GM13976 (cell line): Measurements from ENCODE around the gene NFASC.

ENCODE experiments used
- DNase-seq: peaks from one replicate; pipeline ENCODE4 v3.0.0; 2012; ENCODE audit warnings: low spot score
- CTCF ChIP-seq: IDR thresholded peaks from 2 replicates; pipeline ENCODE4 v1.5.1; 2012; ENCODE audit warnings: borderline replicate concordance, mild to moderate bottlenecking; ENCODE audit not compliant: insufficient read depth; ENCODE audit errors: extremely low read depth, missing control alignments, control extremely low read depth
- in situ Hi-C: fragments of 300-500 bp; cut with MboI; formaldehyde crosslinking; loops from one replicate; pipeline ENCODE4 v1.12.0; 2022; ENCODE audit warnings: low sequenced_read_pairs, mixed read lengths, inconsistent platforms; ENCODE audit not compliant: unreplicated experiment

NFASC gene

GRCh38 chr1:205037539-205037938, 166.9 kb downstream of the NFASC start:
- in situ Hi-C loops: no loop called here
- no peak for DNase-seq
- no peak for TF ChIP-seq CTCF

- DNase-seq: no peak
These were observed 167.6 kb downstream of the NFASC start for GRCh38 chr1:205038132-205038786.

GRCh38 chr1:205041001-205041715, 170.5 kb downstream of the NFASC start:
- in situ Hi-C loops: no loop called here
- TF ChIP-seq CTCF: no peak
- DNase-seq: no peak

More at GRCh38 chr1:205038132-205038786, 167.6 kb downstream of the NFASC start:
- in situ Hi-C loops: no loop called here
- TF ChIP-seq CTCF: no peak

- no peak for DNase-seq
- in situ Hi-C loops: no loop called here
- no peak for TF ChIP-seq CTCF
These were observed 171.6 kb downstream of the NFASC start for GRCh38 chr1:205041998-205042910.

- TF ChIP-seq CTCF: no peak
- in situ Hi-C loops: no loop called here
- no peak for DNase-seq
These were observed 172.5 kb downstream of the NFASC start, which contains the start of gene CNTN2 for GRCh38 chr1:205042911-205043806. Gene CNTN2, plus strand, starts transcription at chr1:205043212. Its CDS starts 9,974 bp downstream, at chr1:205053186.

GRCh38 chr1:205043866-205044265, 173.2 kb downstream of the NFASC start:
- TF ChIP-seq CTCF: no peak
- DNase-seq: no peak
- in situ Hi-C loops: no loop called here
